Neural cell (in vitro differentiated cells): ENCODE measurements around the gene GAD2. TPM values are rescaled to one million over a fixed set of nuclear protein-coding genes. Genes with fewer than 3 reads are reported as not detected.
"Not testable (repeated sequence)": the region's sequence is repeated elsewhere in the genome, so short reads cannot be mapped to it uniquely, and the experiment has no call there.

Source experiments
- H2AFZ ChIP-seq: fragments of 200-600, 300-800 bp; sonication (generic), shearing (Covaris generic); 2 replicates; pipeline ENCODE4 v1.6.0; 2014; ENCODE audit warnings: low read depth, mild to moderate bottlenecking, antibody characterized with exemption, low read length, moderate library complexity
- H3F3A ChIP-seq: fragments of 200-600 bp; shearing (Covaris generic); 2 replicates; pipeline ENCODE4 v1.6.1; 2016; ENCODE audit warnings: mild to moderate bottlenecking, moderate library complexity, mixed read lengths, antibody characterized with exemption, low read length; ENCODE audit not compliant: insufficient read depth, poor library complexity, severe bottlenecking
- H3K27ac ChIP-seq: fragments of 200-600, 300-800 bp; sonication (generic), shearing (Covaris generic); 2 replicates; pipeline ENCODE4 v1.5.1; 2014; ENCODE audit warnings: mild to moderate bottlenecking, low read length, moderate library complexity
- H3K27me3 ChIP-seq: fragments of 300-800, 200-600 bp; sonication (generic), shearing (Covaris generic); 2 replicates; pipeline ENCODE4 v1.6.0; 2014; ENCODE audit warnings: mild to moderate bottlenecking, low read depth, low read length, moderate library complexity; ENCODE audit not compliant: insufficient read depth
- H3K36me3 ChIP-seq: fragments of 300-800, 200-600 bp; sonication (generic), shearing (Covaris generic); 2 replicates; pipeline ENCODE4 v1.5.1; 2014; ENCODE audit warnings: mild to moderate bottlenecking, antibody characterized with exemption, low read length, moderate library complexity; ENCODE audit not compliant: insufficient read depth
- H3K4me2 ChIP-seq: fragments of 300-800, 200-600 bp; sonication (generic), shearing (Covaris generic); 2 replicates; pipeline ENCODE4 v1.6.0; 2014; ENCODE audit warnings: mild to moderate bottlenecking, low read length
- H3K4me3 ChIP-seq: fragments of 300-800, 200-600 bp; sonication (generic), shearing (Covaris generic); 2 replicates; pipeline ENCODE4 v1.5.1; 2014; ENCODE audit warnings: mild to moderate bottlenecking, low read length, moderate library complexity
- H3K79me2 ChIP-seq: fragments of 200-600 bp; shearing (Covaris generic); replicated peaks from 2 replicates; pipeline ENCODE4 v1.6.0; 2014; ENCODE audit warnings: mild to moderate bottlenecking, low read length, moderate library complexity; ENCODE audit not compliant: insufficient read depth
- H3K9ac ChIP-seq: fragments of 300-800, 200-600 bp; sonication (generic), shearing (Covaris generic); 2 replicates; pipeline ENCODE4 v1.6.1; 2016; ENCODE audit warnings: mild to moderate bottlenecking, low read length, mixed read lengths
- H3K9me2 ChIP-seq: fragments of 200-600 bp; shearing (Covaris generic); 2 replicates; pipeline ENCODE4 v1.6.1; 2016; ENCODE audit warnings: mild to moderate bottlenecking, low read length, mixed read lengths; ENCODE audit not compliant: insufficient read depth
- H3K9me3 ChIP-seq: fragments of 200-600, 300-800 bp; sonication (generic), shearing (Covaris generic); 2 replicates; pipeline ENCODE4 v1.6.1; 2016; ENCODE audit warnings: mild to moderate bottlenecking, mixed run types, low read length, moderate library complexity, mixed read lengths
- H4K20me1 ChIP-seq: fragments of 200-600 bp; shearing (Covaris generic); 2 replicates; pipeline ENCODE4 v1.6.1; 2016; ENCODE audit warnings: mild to moderate bottlenecking, mixed run types; ENCODE audit not compliant: insufficient read depth
- EP300 ChIP-seq: fragments of 450-650 bp; conservative IDR thresholded peaks from 2 replicates; pipeline ENCODE4 v1.6.1; 2014; ENCODE audit warnings: antibody characterized with exemption, mild to moderate bottlenecking, moderate library complexity; ENCODE audit not compliant: poor library complexity, severe bottlenecking
- EZH2 ChIP-seq: fragments of 200-600, 300-800 bp; shearing (Covaris generic), sonication (generic); IDR thresholded peaks from 2 replicates; pipeline ENCODE4 v1.6.1; 2014; ENCODE audit warnings: antibody characterized with exemption, low read length, borderline replicate concordance, mild to moderate bottlenecking; ENCODE audit not compliant: insufficient read depth, poor library complexity, severe bottlenecking
- MXI1 ChIP-seq: fragments of 450-650 bp; conservative IDR thresholded peaks from 2 replicates; pipeline ENCODE4 v1.6.1; 2014; ENCODE audit warnings: antibody characterized with exemption, mild to moderate bottlenecking; ENCODE audit not compliant: poor library complexity, severe bottlenecking
- POLR2AphosphoS5 ChIP-seq: IDR thresholded peaks from 2 replicates; pipeline ENCODE4 v1.6.1; 2012
- RAD21 ChIP-seq: fragments of 450-650 bp; conservative IDR thresholded peaks from 2 replicates; pipeline ENCODE4 v1.6.1; 2014; ENCODE audit warnings: antibody characterized with exemption, mild to moderate bottlenecking, moderate library complexity
- SMC3 ChIP-seq: fragments of 450-650 bp; conservative IDR thresholded peaks from 2 replicates; pipeline ENCODE4 v1.6.1; 2014; ENCODE audit warnings: antibody characterized with exemption, mild to moderate bottlenecking, moderate library complexity; ENCODE audit not compliant: poor library complexity
- TAF1 ChIP-seq: IDR thresholded peaks from 2 replicates; pipeline ENCODE4 v1.6.1; 2012; ENCODE audit warnings: low read depth
- polyA plus RNA-seq: library from polyadenylated mRNA; depleted of rRNA; stranded (reverse); fragments of >200 nt; gene quantifications from 2 replicates; pipeline ENCODE4 v1.2.3, GENCODE V29; 2014
- TF ChIP-seq, protein P1 (sequence below): fragments of 450-650 bp; IDR thresholded peaks from 2 replicates; pipeline ENCODE4 v1.5.1; 2014; ENCODE audit warnings: antibody characterized with exemption, mild to moderate bottlenecking, moderate library complexity; ENCODE audit not compliant: poor library complexity, severe bottlenecking
- TF ChIP-seq, protein P2 (sequence below): IDR thresholded peaks from 2 replicates; pipeline ENCODE4 v1.6.1; 2012; ENCODE audit warnings: borderline replicate concordance

Gene GAD2
- polyA plus RNA-seq, 1 donor from 2014 or later = 192 TPM

DNA sequence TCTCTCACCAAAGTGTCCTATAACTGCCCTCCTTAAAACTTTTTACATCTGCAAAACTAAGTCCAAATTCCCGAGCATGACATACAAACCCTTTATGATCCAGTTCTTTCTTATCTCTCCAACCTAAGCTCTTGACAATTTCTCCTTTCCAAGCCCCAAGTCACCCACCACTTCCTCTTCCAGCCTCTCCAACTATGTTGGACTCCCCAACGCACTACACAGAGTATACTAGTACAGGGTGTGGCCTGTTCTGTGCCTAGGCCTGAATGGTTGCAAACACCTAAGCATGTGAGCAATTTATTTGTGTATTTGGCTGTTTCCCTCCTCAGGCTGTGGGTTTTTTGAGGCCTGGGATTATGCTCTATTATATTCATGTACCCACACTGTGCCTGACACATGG lies 120.4 kb downstream of the GAD2 start:
- H3K36me3 ChIP-seq = no peaks in the 10 kb centered on the region
- no peaks in the 10 kb centered on the region for H4K20me1 ChIP-seq
- TF ChIP-seq SMC3 = no peak
- no peak for TF ChIP-seq EP300
- no peak for TF ChIP-seq RAD21
- no peak for TF ChIP-seq MXI1
- no peak for TF ChIP-seq EZH2
- no peak for TF ChIP-seq POLR2AphosphoS5
- TF ChIP-seq, protein P1, sequence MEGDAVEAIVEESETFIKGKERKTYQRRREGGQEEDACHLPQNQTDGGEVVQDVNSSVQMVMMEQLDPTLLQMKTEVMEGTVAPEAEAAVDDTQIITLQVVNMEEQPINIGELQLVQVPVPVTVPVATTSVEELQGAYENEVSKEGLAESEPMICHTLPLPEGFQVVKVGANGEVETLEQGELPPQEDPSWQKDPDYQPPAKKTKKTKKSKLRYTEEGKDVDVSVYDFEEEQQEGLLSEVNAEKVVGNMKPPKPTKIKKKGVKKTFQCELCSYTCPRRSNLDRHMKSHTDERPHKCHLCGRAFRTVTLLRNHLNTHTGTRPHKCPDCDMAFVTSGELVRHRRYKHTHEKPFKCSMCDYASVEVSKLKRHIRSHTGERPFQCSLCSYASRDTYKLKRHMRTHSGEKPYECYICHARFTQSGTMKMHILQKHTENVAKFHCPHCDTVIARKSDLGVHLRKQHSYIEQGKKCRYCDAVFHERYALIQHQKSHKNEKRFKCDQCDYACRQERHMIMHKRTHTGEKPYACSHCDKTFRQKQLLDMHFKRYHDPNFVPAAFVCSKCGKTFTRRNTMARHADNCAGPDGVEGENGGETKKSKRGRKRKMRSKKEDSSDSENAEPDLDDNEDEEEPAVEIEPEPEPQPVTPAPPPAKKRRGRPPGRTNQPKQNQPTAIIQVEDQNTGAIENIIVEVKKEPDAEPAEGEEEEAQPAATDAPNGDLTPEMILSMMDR = no peak
- no peak for TF ChIP-seq TAF1
- TF ChIP-seq, protein P2, sequence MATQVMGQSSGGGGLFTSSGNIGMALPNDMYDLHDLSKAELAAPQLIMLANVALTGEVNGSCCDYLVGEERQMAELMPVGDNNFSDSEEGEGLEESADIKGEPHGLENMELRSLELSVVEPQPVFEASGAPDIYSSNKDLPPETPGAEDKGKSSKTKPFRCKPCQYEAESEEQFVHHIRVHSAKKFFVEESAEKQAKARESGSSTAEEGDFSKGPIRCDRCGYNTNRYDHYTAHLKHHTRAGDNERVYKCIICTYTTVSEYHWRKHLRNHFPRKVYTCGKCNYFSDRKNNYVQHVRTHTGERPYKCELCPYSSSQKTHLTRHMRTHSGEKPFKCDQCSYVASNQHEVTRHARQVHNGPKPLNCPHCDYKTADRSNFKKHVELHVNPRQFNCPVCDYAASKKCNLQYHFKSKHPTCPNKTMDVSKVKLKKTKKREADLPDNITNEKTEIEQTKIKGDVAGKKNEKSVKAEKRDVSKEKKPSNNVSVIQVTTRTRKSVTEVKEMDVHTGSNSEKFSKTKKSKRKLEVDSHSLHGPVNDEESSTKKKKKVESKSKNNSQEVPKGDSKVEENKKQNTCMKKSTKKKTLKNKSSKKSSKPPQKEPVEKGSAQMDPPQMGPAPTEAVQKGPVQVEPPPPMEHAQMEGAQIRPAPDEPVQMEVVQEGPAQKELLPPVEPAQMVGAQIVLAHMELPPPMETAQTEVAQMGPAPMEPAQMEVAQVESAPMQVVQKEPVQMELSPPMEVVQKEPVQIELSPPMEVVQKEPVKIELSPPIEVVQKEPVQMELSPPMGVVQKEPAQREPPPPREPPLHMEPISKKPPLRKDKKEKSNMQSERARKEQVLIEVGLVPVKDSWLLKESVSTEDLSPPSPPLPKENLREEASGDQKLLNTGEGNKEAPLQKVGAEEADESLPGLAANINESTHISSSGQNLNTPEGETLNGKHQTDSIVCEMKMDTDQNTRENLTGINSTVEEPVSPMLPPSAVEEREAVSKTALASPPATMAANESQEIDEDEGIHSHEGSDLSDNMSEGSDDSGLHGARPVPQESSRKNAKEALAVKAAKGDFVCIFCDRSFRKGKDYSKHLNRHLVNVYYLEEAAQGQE = no peak
- no peak overlapping the region for H2AFZ ChIP-seq
- H3K27ac ChIP-seq = no peak overlapping the region
- H3K79me2 ChIP-seq = no peaks in the 10 kb centered on the region
- no peaks in the 10 kb centered on the region for H3K9me2 ChIP-seq
- H3F3A ChIP-seq = no peaks in the 10 kb centered on the region
- no peak overlapping the region for H3K4me2 ChIP-seq
- no peaks in the 10 kb centered on the region for H3K9me3 ChIP-seq
- H3K27me3 ChIP-seq = no peaks in the 10 kb centered on the region
- H3K4me3 ChIP-seq = no peak overlapping the region
- no peak overlapping the region for H3K9ac ChIP-seq

DNA sequence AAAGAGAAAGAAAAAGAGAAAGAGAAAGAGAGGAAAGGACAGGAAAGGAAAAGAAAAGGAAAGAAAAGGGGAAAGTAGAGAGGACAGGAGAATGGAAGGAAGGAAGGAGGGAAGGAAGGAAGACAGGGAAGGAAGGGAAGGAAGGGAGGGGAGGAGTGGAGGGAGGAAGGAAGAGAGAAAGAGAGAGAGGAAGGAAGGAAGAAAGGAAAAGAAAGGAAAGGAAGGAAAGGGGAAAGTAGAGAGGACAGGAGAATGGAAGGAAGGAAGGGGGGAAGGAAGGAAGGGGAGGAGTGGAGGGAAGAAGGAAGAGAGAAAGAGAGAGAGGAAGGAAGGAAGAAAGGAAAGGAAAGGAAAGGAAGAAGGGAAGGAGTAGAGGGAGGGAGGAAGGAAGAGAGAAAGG lies 125.1 kb downstream of the GAD2 start:
- Histone ChIP-seq H3K4me2 (no peak overlapping the region), H3F3A (no peaks in the 10 kb centered on the region), H3K9me2 (no peaks in the 10 kb centered on the region), H2AFZ (no peak overlapping the region), H3K36me3 (no peaks in the 10 kb centered on the region), H3K79me2 (no peaks in the 10 kb centered on the region), H4K20me1 (no peaks in the 10 kb centered on the region), H3K4me3 (no peak overlapping the region), H3K9ac (no peak overlapping the region), H3K9me3 (no peaks in the 10 kb centered on the region), H3K27me3 (no peaks in the 10 kb centered on the region), H3K27ac (no peak overlapping the region)
- TF ChIP-seq SMC3 (no peak), EP300 (no peak), POLR2AphosphoS5 (no peak), TAF1 (no peak)
- TF ChIP-seq, protein P1 = no peak
- TF ChIP-seq, protein P2 = no peak

DNA sequence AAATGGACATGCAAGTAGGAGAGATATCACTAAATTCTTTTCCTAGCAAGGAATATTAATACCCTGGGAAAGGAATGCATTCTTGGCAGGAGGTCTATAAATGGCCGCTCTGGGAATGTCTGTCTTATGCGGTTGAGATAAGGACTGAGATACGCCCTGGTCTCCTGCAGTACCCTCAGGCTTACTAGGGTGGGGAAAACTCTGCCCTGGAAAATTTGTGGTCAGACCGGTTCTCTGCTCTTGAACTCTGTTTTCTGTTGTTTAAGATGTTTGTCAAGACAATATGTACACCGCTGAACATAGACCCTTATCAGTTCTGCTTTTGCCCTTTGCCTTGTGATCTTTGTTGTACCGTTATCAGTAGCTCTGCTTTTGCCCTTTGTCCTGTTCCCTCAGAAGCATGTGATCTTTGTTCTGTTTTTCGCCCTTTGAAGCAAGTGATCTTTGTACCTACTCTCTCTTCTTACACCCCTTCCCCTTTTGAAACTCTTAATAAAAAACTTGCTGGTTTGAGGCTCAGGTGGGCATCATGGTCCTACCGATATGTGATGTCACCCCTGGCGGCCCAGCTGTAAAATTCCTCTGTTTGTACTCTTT lies 132.3 kb downstream of the GAD2 start:
- H3K36me3 ChIP-seq, H3K27ac ChIP-seq, H3K79me2 ChIP-seq, H3K4me2 ChIP-seq, H4K20me1 ChIP-seq, H3K9me3 ChIP-seq, H3K27me3 ChIP-seq, H3K4me3 ChIP-seq, H3F3A ChIP-seq, H3K9ac ChIP-seq, H2AFZ ChIP-seq, H3K9me2 ChIP-seq: not testable (repeated sequence)
